Duodenal mucosa (tissue), 2 donors: Measurements from ENCODE around the gene IGFBP5.

Experiments
- H3K27ac ChIP-seq: one replicate; pipeline ENCODE4 v1.7.0; 2013; ENCODE audit warnings: low read depth, low read length
- H3K27me3 ChIP-seq, 2 donors: one replicate each; pipeline ENCODE4 v1.7.0; 2013; ENCODE audit warnings: low read length in 2 of 2, control low read depth in 1 of 2; ENCODE audit not compliant: insufficient read depth in 2 of 2, control insufficient read depth in 1 of 2
- H3K36me3 ChIP-seq, 2 donors: one replicate each; pipeline ENCODE4 v1.7.0; 2013; ENCODE audit warnings: low read length in 2 of 2, control low read depth in 1 of 2; ENCODE audit not compliant: insufficient read depth in 2 of 2, control insufficient read depth in 1 of 2
- H3K4me1 ChIP-seq, 2 donors: one replicate each; pipeline ENCODE4 v1.7.0; 2013; ENCODE audit warnings: low read length in 2 of 2, control low read depth in 1 of 2; ENCODE audit not compliant: insufficient read depth in 2 of 2, control insufficient read depth in 1 of 2
- H3K4me3 ChIP-seq, 2 donors: one replicate each; pipeline ENCODE4 v1.7.0; 2013; ENCODE audit warnings: low read length in 2 of 2, low read depth in 1 of 2
- H3K9ac ChIP-seq, 2 donors: one replicate each; pipeline ENCODE4 v1.7.0; 2013; ENCODE audit warnings: low read length in 2 of 2, low read depth in 1 of 2
- H3K9me3 ChIP-seq, 2 donors: one replicate each; pipeline ENCODE4 v1.7.0; 2013; ENCODE audit warnings: low read length in 2 of 2, control low read depth in 1 of 2; ENCODE audit not compliant: control insufficient read depth in 1 of 2

The IGFBP5 gene

DNA sequence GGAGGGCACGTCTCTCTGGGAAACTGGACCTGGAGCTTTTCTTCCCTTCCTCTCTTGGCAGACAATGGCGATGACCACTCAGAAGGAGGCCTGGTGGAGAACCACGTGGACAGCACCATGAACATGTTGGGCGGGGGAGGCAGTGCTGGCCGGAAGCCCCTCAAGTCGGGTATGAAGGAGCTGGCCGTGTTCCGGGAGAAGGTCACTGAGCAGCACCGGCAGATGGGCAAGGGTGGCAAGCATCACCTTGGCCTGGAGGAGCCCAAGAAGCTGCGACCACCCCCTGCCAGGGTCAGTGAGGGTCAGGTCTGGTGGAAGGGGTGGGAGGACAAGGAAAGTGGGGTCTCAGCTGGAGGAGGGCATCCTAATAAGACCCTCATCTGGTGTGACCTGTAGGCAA lies 34.9 kb downstream of the IGFBP5 start:
- Histone ChIP-seq H3K36me3 (peaks cover 6 to 15% of the 10 kb centered on the region in 2 donors), H3K4me1 (peaks cover 11 to 25% of the 10 kb centered on the region in 2 donors), H3K9me3 (no peaks in the 10 kb centered on the region), H3K4me3 (no peak overlapping the region), H3K27ac (no peak overlapping the region), H3K9ac (no peak overlapping the region), H3K27me3 (no peaks in the 10 kb centered on the region)

DNA sequence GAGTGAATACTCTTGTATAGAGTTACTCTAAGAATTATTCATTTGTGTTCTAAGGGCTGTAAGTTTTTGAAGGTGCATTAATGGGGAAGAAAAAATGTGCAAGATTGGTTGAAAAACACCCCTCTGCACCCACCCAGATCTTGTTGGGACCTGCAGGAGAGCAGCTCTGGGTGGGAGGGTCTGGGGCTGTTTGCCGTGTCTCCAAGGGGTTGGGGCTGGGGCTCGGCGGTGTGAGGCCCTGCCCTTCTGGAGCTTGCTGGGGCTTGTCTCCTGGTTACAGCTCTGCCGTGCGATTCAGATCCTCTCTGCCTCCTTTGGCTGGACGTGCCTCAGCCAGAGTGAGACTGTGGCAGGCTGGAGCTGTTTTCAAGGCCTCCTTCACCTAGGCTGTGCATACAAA lies 36.1 kb downstream of the IGFBP5 start:
- H3K4me1 ChIP-seq = peaks cover 7 to 17% of the 10 kb centered on the region in 2 donors
- H3K36me3 ChIP-seq = peaks cover 6 to 15% of the 10 kb centered on the region in 2 donors
- H3K9ac ChIP-seq = no peak overlapping the region
- H3K9me3 ChIP-seq = no peaks in the 10 kb centered on the region
- no peaks in the 10 kb centered on the region for H3K27me3 ChIP-seq
- no peak overlapping the region for H3K27ac ChIP-seq
- no peak overlapping the region for H3K4me3 ChIP-seq

DNA sequence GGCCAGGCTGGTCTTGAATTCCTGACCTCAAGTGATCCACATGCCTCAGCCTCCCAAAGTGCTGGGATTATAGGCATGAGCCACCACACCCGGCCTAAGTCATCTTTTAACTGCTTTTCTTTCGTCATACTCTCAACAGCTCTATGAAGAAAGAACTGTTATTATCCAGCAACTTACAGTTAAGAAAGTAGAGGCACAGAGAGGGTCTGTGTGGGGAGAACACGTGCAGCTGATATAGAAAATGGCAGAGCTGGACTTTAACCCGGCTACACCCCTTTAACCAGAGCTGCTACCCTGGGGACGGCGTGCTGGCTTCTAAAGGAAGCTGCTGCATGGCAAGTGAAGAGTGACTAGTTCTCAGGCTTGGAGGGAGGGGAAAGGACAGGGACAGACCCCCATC lies 36.6 kb downstream of the IGFBP5 start:
- no peak overlapping the region for H3K4me3 ChIP-seq
- peaks cover 10 to 21% of the 10 kb centered on the region in 2 donors for H3K4me1 ChIP-seq
- no peaks in the 10 kb centered on the region for H3K9me3 ChIP-seq
- H3K27ac ChIP-seq = no peak overlapping the region
- peaks cover 6 to 15% of the 10 kb centered on the region in 2 donors for H3K36me3 ChIP-seq
- no peaks in the 10 kb centered on the region for H3K27me3 ChIP-seq
- H3K9ac ChIP-seq = no peak overlapping the region

DNA sequence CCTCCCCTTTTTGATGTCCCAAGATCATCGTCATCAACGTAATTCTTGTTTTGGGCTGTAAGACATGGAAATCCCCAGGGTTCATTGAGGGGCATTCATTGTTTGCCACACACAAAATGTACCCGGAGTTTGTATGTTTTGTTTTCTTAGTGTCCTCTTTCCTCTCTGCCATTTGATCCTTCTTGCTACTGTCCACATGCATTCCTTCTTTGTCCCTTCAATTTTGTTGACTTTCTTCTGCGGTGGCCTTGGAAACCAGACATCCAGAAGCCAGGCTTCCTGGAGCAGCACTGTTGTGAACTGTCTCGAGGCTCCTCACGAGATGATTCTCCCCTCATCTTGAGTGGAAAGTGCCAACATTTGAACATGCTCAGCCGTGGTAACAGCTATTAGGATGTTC lies 37.4 kb downstream of the IGFBP5 start:
- no peaks in the 10 kb centered on the region for H3K27me3 ChIP-seq
- no peak overlapping the region for H3K4me3 ChIP-seq
- no peaks in the 10 kb centered on the region for H3K9me3 ChIP-seq
- no peak overlapping the region for H3K27ac ChIP-seq
- peaks cover 3 to 10% of the 10 kb centered on the region in 2 donors for H3K36me3 ChIP-seq
- H3K4me1 ChIP-seq = peaks cover 10 to 25% of the 10 kb centered on the region in 2 donors
- H3K9ac ChIP-seq = no peak overlapping the region

DNA sequence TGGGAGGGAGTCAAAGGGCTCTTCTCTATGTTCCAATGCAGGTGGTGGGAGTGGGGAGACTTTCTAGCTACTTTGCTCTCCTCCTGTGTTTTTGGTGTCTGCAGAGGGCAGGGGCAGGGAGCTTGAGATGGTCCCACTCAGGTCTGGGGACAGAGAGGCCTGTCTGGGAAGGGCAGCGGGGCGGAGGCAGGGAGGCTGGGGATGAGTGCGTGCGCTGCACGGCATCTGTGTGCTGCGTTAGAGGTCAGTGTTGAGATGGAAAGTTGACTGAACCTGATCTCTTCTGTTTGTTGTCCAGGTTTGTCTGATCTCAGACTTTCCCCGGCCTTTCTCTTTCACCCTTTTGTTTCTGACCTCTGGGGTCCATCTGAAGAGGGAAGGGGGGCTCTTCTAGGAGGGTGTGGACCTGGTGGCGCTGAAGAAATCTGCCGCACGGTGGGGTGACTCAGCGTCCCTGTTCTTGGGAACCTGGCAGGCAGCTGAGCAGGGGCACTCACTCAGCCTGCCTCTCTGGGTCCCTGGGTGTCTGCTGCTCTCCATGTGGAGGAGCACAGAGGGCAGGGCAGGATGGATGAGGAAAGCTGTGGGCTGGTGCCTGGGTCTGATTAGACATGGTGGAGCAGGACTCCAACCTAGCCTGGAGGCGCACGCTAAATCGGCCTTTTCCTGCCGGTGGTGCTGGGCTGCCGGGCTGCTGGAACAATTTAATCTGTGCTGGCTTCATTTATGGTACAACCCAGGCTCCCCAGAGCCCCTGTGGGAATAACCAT lies 38.1 kb downstream of the IGFBP5 start:
- peaks cover 3 to 10% of the 10 kb centered on the region in 2 donors for H3K36me3 ChIP-seq

DNA sequence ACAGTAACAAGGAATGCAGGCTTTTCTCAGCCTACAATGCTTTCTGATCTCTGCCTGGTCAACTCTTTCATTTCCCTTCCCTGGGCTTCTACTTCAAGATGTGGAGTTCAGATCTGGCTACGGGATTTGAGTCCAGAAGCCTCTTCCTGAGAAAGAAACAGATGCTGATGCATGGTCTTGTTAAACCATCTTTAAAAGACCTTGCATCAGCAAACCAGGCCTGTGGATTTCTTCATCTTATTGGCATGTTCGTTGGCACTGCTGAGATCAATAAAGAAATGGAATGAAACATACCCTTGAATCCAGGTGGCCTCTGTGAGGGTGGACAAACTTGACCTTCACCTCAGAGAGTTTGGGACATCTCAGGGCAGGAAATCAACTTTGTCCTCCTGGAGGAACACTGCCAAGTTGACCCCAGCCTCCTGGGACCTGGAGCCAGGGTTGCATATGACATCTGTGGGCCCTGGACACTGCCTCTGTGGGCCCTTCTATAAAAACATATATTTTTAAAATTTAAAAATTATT lies 40.8 kb downstream of the IGFBP5 start:
- Histone ChIP-seq H3K36me3 (peaks cover 0 to 5% of the 10 kb centered on the region in 2 donors), H3K27ac (no peak overlapping the region), H3K4me3 (no peak overlapping the region), H3K4me1 (peaks cover 10 to 29% of the 10 kb centered on the region in 2 donors), H3K27me3 (no peaks in the 10 kb centered on the region), H3K9ac (no peak overlapping the region), H3K9me3 (no peaks in the 10 kb centered on the region)

More for the DNA sequence above, 38.1 kb downstream of the IGFBP5 start:
- no peak overlapping the region for H3K9ac ChIP-seq
- no peak overlapping the region for H3K4me3 ChIP-seq
- H3K27ac ChIP-seq = no peak overlapping the region
- H3K4me1 ChIP-seq = peaks cover 10 to 25% of the 10 kb centered on the region in 2 donors
- no peaks in the 10 kb centered on the region for H3K27me3 ChIP-seq
- H3K9me3 ChIP-seq = no peaks in the 10 kb centered on the region

DNA sequence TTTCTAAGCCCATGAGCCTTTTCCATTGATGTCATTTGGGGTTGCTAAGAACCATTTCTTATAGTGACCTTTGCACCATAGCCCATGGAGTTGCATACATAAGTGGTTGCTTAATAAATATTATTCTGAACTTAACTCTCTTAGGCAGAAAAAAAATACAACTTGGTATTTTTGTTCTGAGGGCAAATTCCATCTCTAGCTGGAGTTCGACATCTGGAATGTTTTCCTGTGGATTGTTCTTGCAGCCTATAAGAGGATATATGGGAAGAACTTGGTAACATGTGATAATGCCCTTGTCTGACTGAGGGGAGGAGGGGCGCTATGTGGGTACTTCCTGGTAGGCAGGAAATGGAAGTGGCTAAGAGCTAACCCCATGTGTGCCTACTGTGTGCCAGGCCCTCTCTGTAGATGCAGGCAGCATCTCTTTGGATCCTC lies 41.4 kb downstream of the IGFBP5 start:
- Histone ChIP-seq H3K27me3 (no peaks in the 10 kb centered on the region), H3K4me3 (no peak overlapping the region), H3K27ac (no peak overlapping the region), H3K9me3 (no peaks in the 10 kb centered on the region), H3K4me1 (peaks cover 9 to 23% of the 10 kb centered on the region in 2 donors), H3K36me3 (peaks cover 0 to 5% of the 10 kb centered on the region in 2 donors), H3K9ac (no peak overlapping the region)

DNA sequence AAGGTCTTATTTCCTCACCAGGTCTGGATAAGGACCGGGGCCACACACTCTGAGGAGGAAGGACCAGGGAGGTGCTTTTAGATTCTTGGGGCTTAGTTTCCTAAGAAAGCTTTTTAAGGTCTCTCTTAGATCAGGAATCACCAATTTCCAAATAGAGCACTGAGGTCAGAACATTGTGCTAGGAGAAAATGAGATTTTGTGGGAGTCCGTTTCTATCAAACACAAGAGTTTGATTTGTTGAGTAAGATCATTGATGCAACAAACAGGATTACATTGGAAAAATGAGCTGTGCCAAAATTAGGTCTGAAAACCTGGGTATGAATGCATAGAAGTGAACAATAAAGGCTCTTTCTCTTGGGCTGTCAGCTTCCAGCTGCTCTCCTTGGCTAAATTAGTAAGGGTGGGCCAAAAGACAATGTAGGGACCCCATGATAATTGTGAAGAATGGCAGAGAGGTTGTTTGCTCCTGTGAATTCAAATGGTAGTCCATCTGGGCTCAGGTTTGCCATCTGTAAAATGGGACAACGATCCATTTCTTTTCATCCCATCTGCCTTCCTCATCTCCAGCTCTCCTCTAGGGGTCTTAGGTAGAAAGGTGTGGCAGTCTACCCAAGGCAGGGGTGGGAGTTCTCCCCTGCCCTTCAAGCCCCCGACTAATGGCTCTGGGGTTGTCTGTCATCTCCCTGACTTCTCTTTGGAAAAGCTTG lies 42.1 kb downstream of the IGFBP5 start:
- Histone ChIP-seq H3K9ac (no peak overlapping the region), H3K4me1 (peaks cover 7 to 19% of the 10 kb centered on the region in 2 donors), H3K27me3 (no peaks in the 10 kb centered on the region), H3K36me3 (peaks cover 0 to 5% of the 10 kb centered on the region in 2 donors), H3K4me3 (no peak overlapping the region), H3K27ac (no peak overlapping the region), H3K9me3 (no peaks in the 10 kb centered on the region)

DNA sequence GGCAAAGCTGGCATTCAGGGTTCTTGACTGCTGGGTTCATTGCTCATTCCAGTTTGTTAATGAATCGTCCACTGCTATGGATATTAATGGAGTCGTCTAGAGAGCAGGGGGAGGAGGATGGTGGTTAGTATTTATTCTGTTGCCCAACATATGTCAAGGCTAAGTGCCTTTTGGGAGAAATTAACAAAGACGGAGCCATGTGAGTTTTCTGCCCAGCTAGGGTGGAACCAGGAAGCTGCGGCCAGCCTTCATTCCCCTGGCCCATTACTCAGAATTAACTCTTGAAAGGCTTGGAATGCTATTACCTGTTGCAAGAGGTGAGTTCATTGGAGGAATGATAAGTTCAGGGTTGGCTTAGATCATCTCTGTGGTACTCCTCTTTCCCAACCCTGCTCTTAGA lies 42.8 kb downstream of the IGFBP5 start:
- no peak overlapping the region for H3K4me3 ChIP-seq
- no peaks in the 10 kb centered on the region for H3K27me3 ChIP-seq
- peaks cover 0 to 5% of the 10 kb centered on the region in 2 donors for H3K36me3 ChIP-seq
- H3K9me3 ChIP-seq = no peaks in the 10 kb centered on the region
- peaks cover 7 to 19% of the 10 kb centered on the region in 2 donors for H3K4me1 ChIP-seq
- no peak overlapping the region for H3K27ac ChIP-seq
- H3K9ac ChIP-seq = no peak overlapping the region

DNA sequence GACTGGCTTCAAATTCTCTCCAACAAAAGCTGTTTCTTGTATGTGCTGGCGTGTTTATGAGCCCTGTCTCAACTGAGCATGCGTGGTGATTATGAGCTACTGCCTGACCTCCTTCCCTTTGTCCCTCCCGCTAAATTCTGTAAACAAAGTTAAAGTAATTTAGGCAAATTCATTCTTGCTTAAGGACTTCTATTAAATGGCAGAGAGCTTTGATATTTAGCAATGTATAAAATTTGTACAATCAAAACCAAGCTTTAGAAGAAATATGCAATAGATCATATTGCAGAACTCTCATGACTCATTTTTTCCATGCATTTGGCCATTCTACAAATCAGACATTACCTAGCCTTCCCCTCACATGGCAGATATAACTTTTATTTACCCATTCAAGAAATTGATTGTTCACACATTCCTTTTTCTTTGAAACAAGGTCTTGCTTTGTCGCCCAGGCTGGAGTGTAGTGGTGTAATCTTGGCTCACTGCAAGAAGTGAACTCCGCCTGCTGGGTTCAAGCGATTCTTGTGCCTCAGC lies 43.9 kb downstream of the IGFBP5 start:
- Histone ChIP-seq H3K27me3 (no peaks in the 10 kb centered on the region), H3K4me1 (peaks cover 7 to 19% of the 10 kb centered on the region in 2 donors), H3K36me3 (no peaks in the 10 kb centered on the region), H3K9me3 (no peaks in the 10 kb centered on the region), H3K27ac (no peak overlapping the region), H3K4me3 (no peak overlapping the region), H3K9ac (no peak overlapping the region)
